LNCaP clone FGC (cell line): ENCODE measurements around the gene CEP131.

Experiments
- DNase-seq: peaks from one replicate; pipeline ENCODE4 v3.0.0-alpha.2; 2011; ENCODE audit warnings: low read depth
- H3K4me3 ChIP-seq: 2 replicates; pipeline ENCODE4 v1.5.1; 2011; ENCODE audit warnings: mild to moderate bottlenecking, low read depth, low read length, control low read depth
- CTCF ChIP-seq: IDR thresholded peaks from 2 replicates; pipeline ENCODE4 v1.5.1; 2012; ENCODE audit warnings: mild to moderate bottlenecking; ENCODE audit not compliant: control insufficient read depth, insufficient read depth; ENCODE audit errors: extremely low read depth

Gene CEP131

GRCh38 chr17:81222906-81223761 is at the start of gene CEP131:
Gene CEP131 (minus strand): TSS chr17:81222965. CDS start chr17:81220056, 2,909 bp downstream.
- TF ChIP-seq CTCF = no peak
- peak; percentile 92 for DNase-seq
- peak within 1 kb of the TSS; percentile 72 for H3K4me3 ChIP-seq

- no peak for DNase-seq
- H3K4me3 ChIP-seq = no peak overlapping the region
- TF ChIP-seq CTCF = no peak
Measured at GRCh38 chr17:81271226-81271625, 48.5 kb upstream of the CEP131 start.

GRCh38 chr17:81270279-81270678 is 47.5 kb upstream of the CEP131 start:
- DNase-seq = no peak
- H3K4me3 ChIP-seq = no peak overlapping the region
- TF ChIP-seq CTCF = no peak

- H3K4me3 ChIP-seq = no peak overlapping the region
- TF ChIP-seq CTCF = no peak
- DNase-seq = no peak
Measured at GRCh38 chr17:81267390-81268067, 44.8 kb upstream of the CEP131 start.

GRCh38 chr17:81265576-81265975 is 42.8 kb upstream of the CEP131 start:
- DNase-seq = no peak
- no peak for TF ChIP-seq CTCF
- H3K4me3 ChIP-seq = no peak overlapping the region

DNA sequence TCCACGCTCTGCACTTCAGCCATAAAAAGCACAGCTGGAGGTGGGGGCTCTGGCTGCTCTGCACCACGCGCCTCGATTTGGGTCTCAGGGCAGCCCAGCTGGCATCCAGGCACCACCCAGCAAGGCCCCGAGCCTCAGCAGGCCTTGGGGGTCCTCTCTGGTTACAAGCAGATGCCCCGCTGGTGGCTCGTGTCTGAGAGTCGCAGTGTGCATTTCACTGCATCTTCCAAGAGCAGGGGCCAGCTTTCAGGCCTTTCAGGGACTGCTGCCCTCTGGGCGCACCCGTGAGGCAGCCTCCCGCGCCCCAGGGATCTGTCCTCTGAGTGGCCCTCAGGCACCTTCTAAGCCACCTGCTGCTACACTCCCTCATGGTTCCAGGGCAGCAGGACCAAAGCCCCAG is 41.9 kb upstream of the CEP131 start:
- no peak overlapping the region for H3K4me3 ChIP-seq
- no peak for TF ChIP-seq CTCF
- no peak for DNase-seq
